ENCODE data around the gene ATP1A1. TPM values are rescaled to one million over a fixed set of nuclear protein-coding genes. Genes with fewer than 3 reads are reported as not detected.

Gene ATP1A1
- total and polyA plus RNA-seq, 9 of the 15 experiments (the other 6 are each of a cell fraction or from before 2014, with no cell fraction given) = 99.3 to 513 (median 234) TPM

DNA sequence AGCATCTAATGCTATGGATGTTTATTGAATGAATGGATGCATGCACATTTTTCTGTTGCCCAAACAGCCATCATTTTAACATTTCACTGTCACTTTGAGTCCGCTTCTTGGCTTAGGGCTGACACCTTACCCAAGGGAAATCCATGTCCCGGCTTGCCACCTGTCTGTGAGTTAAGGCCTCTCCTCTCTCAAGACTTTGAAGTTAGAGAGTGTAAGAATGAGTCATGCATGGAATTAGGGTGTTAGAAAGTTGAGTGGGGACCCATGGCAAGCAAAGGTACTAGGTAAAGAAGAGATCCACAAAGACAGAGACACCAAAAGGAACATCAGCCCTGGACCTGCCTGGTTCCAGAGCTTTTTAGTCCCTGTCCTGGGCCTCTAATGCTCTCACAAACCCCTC is 35.1 kb downstream of the ATP1A1 start:
- POLR2A ChIA-PET = interaction anchor here (0.6 to 2.0 kb wide), 5 partner anchors 10 to 740 kb away, joined by 3 to 6 read pairs (median 3); no protein-coding TSS in a partner anchor
- H3K36me3 ChIP-seq (ENCODE audit: control insufficient read depth, insufficient read depth, low read length) = peaks cover 51% of the 10 kb centered on the region

More for the DNA sequence above, 35.1 kb downstream of the ATP1A1 start:
- Histone ChIP-seq H3K4me2 (ENCODE audit: insufficient read depth, low read length) (no peak overlapping the region), H2AFZ (ENCODE audit: low read depth, low read length) (no peak overlapping the region), H4K20me1 (replicated peaks; ENCODE audit: control insufficient read depth, insufficient read depth, low read length) (no peaks in the 10 kb centered on the region), H3K79me2 (ENCODE audit: control insufficient read depth, insufficient read depth, low read length) (no peaks in the 10 kb centered on the region), H3K9ac (ENCODE audit: insufficient read depth in 1 of 2, low read depth in 2 of 2, low read length in 2 of 2) (no peak overlapping the region; a peak in 1 of 4 replicates), H3K27ac (ENCODE audit: extremely low read depth, low read depth, low read length) (peak overlapping the region; percentile 9; the same call in 2 of the 3 replicates), H3K4me1 (replicated peaks in 1 of 2; ENCODE audit: control insufficient read depth in 2 of 2, insufficient read depth in 2 of 2, low read length in 2 of 2) (peaks cover 37 to 70% of the 10 kb centered on the region in 2 experiments; a peak in 4 of 5 replicates), H3K9me3 (replicated peaks; ENCODE audit: control insufficient read depth, insufficient read depth, low read depth, low read length) (no peaks in the 10 kb centered on the region), H3K4me3 (no peak overlapping the region), H3K27me3 (ENCODE audit: control insufficient read depth in 2 of 2, insufficient read depth in 2 of 2, low read length in 2 of 2) (no peaks in the 10 kb centered on the region), H3K9me1 (ENCODE audit: control insufficient read depth, insufficient read depth, low read length) (no peaks in the 10 kb centered on the region)
- 81% methylated on average over 2 of the region's 2 CpGs for WGBS (ENCODE audit: insufficient coverage, low coverage, missing lambda C conversion rate)
- no peak for ATAC-seq
- no peak for TF ChIP-seq HDAC1 (IDR thresholded peaks at IDR 0.05)
- TF ChIP-seq, protein P1, sequence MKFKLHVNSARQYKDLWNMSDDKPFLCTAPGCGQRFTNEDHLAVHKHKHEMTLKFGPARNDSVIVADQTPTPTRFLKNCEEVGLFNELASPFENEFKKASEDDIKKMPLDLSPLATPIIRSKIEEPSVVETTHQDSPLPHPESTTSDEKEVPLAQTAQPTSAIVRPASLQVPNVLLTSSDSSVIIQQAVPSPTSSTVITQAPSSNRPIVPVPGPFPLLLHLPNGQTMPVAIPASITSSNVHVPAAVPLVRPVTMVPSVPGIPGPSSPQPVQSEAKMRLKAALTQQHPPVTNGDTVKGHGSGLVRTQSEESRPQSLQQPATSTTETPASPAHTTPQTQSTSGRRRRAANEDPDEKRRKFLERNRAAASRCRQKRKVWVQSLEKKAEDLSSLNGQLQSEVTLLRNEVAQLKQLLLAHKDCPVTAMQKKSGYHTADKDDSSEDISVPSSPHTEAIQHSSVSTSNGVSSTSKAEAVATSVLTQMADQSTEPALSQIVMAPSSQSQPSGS (CRISPR knock-in tag; IDR thresholded peaks at IDR 0.05) = no peak
- TF ChIP-seq, protein P2, sequence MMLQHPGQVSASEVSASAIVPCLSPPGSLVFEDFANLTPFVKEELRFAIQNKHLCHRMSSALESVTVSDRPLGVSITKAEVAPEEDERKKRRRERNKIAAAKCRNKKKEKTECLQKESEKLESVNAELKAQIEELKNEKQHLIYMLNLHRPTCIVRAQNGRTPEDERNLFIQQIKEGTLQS (IDR thresholded peaks at IDR 0.05) = peak; percentile 52
- TF ChIP-seq, protein P2 (CRISPR knock-in tag; conservative IDR thresholded peaks at IDR 0.05) = no peak
- DNase-seq (ENCODE audit: extremely low read depth in 1 of 4, low spot score in 3 of 4) = no peak
- CTCF ChIA-PET (ENCODE audit: low intra/inter-chr PET ratio) = no interaction called here
- intact Hi-C loops (cut with micrococcal nuclease) (loop anchor here (2.0 kb wide), 1 partner anchor 77 kb away; no protein-coding TSS in a partner anchor), in situ Hi-C loops (cut with MboI) (no loop called here)
- no TSS peak for BruUV-seq (replicated peaks)
- no peak for FAIRE-seq
